PC-9 (cell line): ENCODE data around the gene GPR173.

Experiments
- EZH2 ChIP-seq: fragments of 200-600 bp; sonication (generic); IDR thresholded peaks from 2 replicates; pipeline ENCODE4 v1.8.0; 2017; ENCODE audit warnings: antibody characterized with exemption, low read depth
- TF ChIP-seq, protein P1 (sequence below): fragments of 200-600 bp; sonication (generic); conservative IDR thresholded peaks from 2 replicates; pipeline ENCODE4 v1.6.1; 2017; ENCODE audit warnings: mixed run types, antibody characterized with exemption, mild to moderate bottlenecking, moderate library complexity

DNA sequence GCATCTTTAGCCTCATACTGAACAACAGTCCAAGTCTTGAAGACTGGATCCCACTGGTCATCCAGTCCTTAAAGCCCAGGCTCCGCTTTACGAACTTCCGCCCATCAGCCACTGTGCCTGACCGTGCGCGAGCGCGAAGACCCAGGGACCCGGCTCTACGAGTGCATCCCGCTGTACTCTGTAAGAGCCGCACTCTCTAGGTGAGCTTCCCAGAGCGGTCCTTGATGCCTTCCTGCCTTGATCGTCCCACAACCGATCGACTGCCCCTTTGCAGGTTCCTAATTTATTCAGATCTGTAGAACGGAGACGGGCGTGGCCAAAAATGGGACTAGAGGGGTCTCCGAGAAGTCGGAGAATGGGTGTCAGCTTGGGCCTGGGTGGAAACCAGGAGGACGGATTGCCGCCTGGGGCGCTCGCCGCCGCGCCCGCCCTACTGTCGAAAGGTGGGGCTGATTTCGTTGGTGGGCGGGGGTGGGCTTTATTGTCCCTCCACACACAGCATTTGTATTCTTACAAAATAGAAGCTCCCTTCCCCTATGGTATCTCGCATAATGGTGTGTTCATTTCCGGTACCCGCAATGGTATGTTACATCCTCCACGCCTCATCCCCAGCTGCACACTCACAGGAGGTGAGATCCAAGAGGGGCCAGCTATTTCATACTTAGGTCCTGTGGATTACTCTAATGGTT lies 48.0 kb upstream of the GPR173 start:
- TF ChIP-seq, protein P1, sequence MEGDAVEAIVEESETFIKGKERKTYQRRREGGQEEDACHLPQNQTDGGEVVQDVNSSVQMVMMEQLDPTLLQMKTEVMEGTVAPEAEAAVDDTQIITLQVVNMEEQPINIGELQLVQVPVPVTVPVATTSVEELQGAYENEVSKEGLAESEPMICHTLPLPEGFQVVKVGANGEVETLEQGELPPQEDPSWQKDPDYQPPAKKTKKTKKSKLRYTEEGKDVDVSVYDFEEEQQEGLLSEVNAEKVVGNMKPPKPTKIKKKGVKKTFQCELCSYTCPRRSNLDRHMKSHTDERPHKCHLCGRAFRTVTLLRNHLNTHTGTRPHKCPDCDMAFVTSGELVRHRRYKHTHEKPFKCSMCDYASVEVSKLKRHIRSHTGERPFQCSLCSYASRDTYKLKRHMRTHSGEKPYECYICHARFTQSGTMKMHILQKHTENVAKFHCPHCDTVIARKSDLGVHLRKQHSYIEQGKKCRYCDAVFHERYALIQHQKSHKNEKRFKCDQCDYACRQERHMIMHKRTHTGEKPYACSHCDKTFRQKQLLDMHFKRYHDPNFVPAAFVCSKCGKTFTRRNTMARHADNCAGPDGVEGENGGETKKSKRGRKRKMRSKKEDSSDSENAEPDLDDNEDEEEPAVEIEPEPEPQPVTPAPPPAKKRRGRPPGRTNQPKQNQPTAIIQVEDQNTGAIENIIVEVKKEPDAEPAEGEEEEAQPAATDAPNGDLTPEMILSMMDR, result no peak
- no peak for TF ChIP-seq EZH2
